ENCODE measurements around the gene ABCB4. TPM values are rescaled to one million over a fixed set of nuclear protein-coding genes. Genes with fewer than 3 reads are reported as not detected.

The ABCB4 gene
- total RNA-seq, 1 experiment from 2014 or later = 0.42 TPM

DNA sequence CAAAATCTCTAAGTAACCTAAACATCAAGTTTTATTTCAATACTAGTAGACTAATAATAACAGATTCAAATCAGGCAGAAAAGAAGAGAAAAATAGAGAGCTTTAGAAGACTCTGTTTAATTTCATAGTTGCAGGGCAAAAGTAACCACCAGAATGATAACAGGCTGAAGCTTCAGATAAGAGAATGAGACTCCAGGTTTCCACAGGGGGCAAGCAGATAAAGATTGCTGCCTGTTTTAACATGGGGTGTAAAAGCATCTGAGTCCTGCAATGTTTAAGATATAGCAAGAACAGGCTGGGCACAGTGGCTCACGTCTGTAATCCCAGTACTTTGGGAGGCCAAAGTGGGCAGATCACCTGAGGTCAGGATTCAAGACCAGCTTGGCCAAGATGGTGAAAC lies 119.0 kb downstream of the ABCB4 start:
- DNase-seq (ENCODE audit: low read depth) = no peak

DNA sequence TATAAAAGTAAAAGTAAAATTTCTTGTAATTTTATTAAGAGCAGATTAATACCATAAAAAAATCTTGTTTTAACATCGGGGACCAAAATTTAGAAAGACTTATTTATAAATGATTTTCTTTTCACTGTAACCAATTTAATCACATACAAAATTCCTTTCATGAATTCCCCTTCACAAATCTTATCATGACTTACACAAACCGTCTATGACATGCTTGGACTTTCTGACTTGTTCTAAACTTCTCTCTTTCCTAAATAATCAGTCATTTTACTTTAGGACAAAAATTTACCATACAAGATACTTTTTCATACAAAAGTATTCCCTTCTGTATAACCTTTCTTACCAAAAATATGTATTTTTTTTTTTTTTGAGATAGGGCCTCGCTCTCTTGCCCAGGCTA lies 120.7 kb downstream of the ABCB4 start:
- no peak for DNase-seq (ENCODE audit: low read depth)

Other genes starting within 250 kb of the ABCB4 start
- gene CROT, start 130.0 kb downstream of the ABCB4 start, total RNA-seq (2014; rRNA removed; shearing (Covaris generic)) = 4.8 and 5.0 TPM in 2 replicates
- 0.32 TPM in 1 of 2 replicates, not detected in the other for gene ABCB1, start 125.2 kb upstream of the ABCB4 start, total RNA-seq (2014; rRNA removed; shearing (Covaris generic))
- gene RUNDC3B, start 152.7 kb upstream of the ABCB4 start, total RNA-seq (2014; rRNA removed; shearing (Covaris generic)) = 0.18 and 0.23 TPM in 2 replicates